Measurements from ENCODE around the gene ANKRD24. TPM values are rescaled to one million over a fixed set of nuclear protein-coding genes. Genes with fewer than 3 reads are reported as not detected.
A peak's percentile ranks its signal among the peaks of the same experiment; 100 is the strongest.

Gene ANKRD24
- total RNA-seq, 1 donor from 2014 or later = 1.1 TPM

GRCh38 chr19:4246767-4247593 is 64.5 kb downstream of the ANKRD24 start, which contains the start of gene YJU2:
YJU2 (plus strand) TSS chr19:4247080; CDS start chr19:4247147, 67 bp downstream.
- no peaks in the 10 kb centered on the region for H3K4me1 Mint-ChIP-seq (ENCODE audit: unreplicated experiment)
- peak within 1 kb of the TSS; percentile 98 for H3K27ac Mint-ChIP-seq
- H3K36me3 Mint-ChIP-seq = peaks cover 20% of the 10 kb centered on the region
- peak; percentile 97 for DNase-seq (ENCODE audit: extremely low spot score, unreplicated experiment)
- peaks cover 3% of the 10 kb centered on the region for H3K9me3 Mint-ChIP-seq
- TF ChIP-seq CTCF (conservative IDR thresholded peaks at IDR 0.05) = peak; percentile 66
- no peaks in the 10 kb centered on the region for H3K27me3 Mint-ChIP-seq
- H3K4me3 Mint-ChIP-seq = peak within 1 kb of the TSS; percentile 95

GRCh38 chr19:4256563-4256962 is 74.1 kb downstream of the ANKRD24 start:
- no peak for TF ChIP-seq CTCF (conservative IDR thresholded peaks at IDR 0.05)

GRCh38 chr19:4257025-4257424 is 74.5 kb downstream of the ANKRD24 start:
- H3K9me3 Mint-ChIP-seq = peaks cover 5% of the 10 kb centered on the region
- no peaks in the 10 kb centered on the region for H3K4me1 Mint-ChIP-seq (ENCODE audit: unreplicated experiment)
- no peak for TF ChIP-seq CTCF (conservative IDR thresholded peaks at IDR 0.05)
- H3K36me3 Mint-ChIP-seq = peaks cover 22% of the 10 kb centered on the region
- H3K27ac Mint-ChIP-seq = no peak overlapping the region
- H3K4me3 Mint-ChIP-seq = no peak overlapping the region
- no peak for DNase-seq (ENCODE audit: extremely low spot score, unreplicated experiment)
- H3K27me3 Mint-ChIP-seq = no peaks in the 10 kb centered on the region

More at GRCh38 chr19:4256563-4256962, 74.1 kb downstream of the ANKRD24 start:
- Mint-ChIP-seq H3K36me3 (peaks cover 22% of the 10 kb centered on the region), H3K27me3 (no peaks in the 10 kb centered on the region), H3K27ac (no peak overlapping the region), H3K4me3 (no peak overlapping the region), H3K4me1 (ENCODE audit: unreplicated experiment) (no peaks in the 10 kb centered on the region), H3K9me3 (peaks cover 5% of the 10 kb centered on the region)
- DNase-seq (ENCODE audit: extremely low spot score, unreplicated experiment) = no peak

- no peak for TF ChIP-seq CTCF (conservative IDR thresholded peaks at IDR 0.05)
- no peak for DNase-seq (ENCODE audit: extremely low spot score, unreplicated experiment)
- H3K27ac Mint-ChIP-seq = no peak overlapping the region
- no peaks in the 10 kb centered on the region for H3K4me1 Mint-ChIP-seq (ENCODE audit: unreplicated experiment)
- peaks cover 22% of the 10 kb centered on the region for H3K36me3 Mint-ChIP-seq
- H3K9me3 Mint-ChIP-seq = peaks cover 5% of the 10 kb centered on the region
- H3K4me3 Mint-ChIP-seq = no peak overlapping the region
- no peaks in the 10 kb centered on the region for H3K27me3 Mint-ChIP-seq
These were observed 75.7 kb downstream of the ANKRD24 start for GRCh38 chr19:4258181-4258580.

GRCh38 chr19:4260613-4261191 is 78.2 kb downstream of the ANKRD24 start:
- no peaks in the 10 kb centered on the region for H3K27me3 Mint-ChIP-seq
- no peak for TF ChIP-seq CTCF (conservative IDR thresholded peaks at IDR 0.05)
- no peak for DNase-seq (ENCODE audit: extremely low spot score, unreplicated experiment)
- H3K27ac Mint-ChIP-seq = peak overlapping the region; percentile 73
- peaks cover 11% of the 10 kb centered on the region for H3K36me3 Mint-ChIP-seq
- H3K4me1 Mint-ChIP-seq (ENCODE audit: unreplicated experiment) = no peaks in the 10 kb centered on the region
- no peaks in the 10 kb centered on the region for H3K9me3 Mint-ChIP-seq
- H3K4me3 Mint-ChIP-seq = no peak overlapping the region

Measured in type B pancreatic cell (in vitro differentiated cells).